GM19397 (cell line): Measurements from ENCODE around the gene KCNN3.
A peak's percentile ranks its signal among the peaks of the same experiment; 100 is the strongest.
"Not testable (repeated sequence)": the region's sequence is repeated elsewhere in the genome, so short reads cannot be mapped to it uniquely, and the experiment has no call there.

Source experiments
- ATAC-seq: cut with Tn5 transposase; IDR thresholded peaks from one replicate; pipeline ENCODE4 v1.9.1; 2021; ENCODE audit warnings: mild to moderate bottlenecking, moderate library complexity; ENCODE audit not compliant: unreplicated experiment

The KCNN3 gene

DNA sequence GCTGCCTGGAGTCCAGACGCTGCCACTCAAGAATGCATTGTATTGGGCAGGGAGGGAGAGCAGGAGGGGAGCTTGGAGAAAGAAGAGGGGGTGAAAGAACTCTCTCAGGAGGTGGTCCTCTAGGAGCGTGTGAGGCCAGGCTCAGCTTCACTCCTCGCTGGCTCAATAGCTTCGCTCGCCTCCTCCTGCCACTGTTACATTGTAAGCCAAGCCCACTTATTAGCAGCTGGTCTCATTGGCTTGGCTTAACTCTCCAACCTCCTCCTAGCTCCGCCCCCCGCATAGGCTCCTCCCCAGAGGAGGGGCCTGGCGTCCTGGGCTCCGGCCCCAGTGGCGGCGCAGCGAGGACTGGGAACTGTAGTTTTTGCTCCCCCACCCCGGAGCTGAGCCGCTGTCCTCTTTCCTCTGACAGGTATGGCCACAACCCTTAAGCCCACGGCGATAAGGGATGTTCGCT lies at the start of gene KCNN3:
Gene KCNN3 (minus strand): TSS at position 167 of the 457 bp plus-strand sequence. CDS start 317 bp downstream, outside the sequence.
- peak; percentile 80 for ATAC-seq

DNA sequence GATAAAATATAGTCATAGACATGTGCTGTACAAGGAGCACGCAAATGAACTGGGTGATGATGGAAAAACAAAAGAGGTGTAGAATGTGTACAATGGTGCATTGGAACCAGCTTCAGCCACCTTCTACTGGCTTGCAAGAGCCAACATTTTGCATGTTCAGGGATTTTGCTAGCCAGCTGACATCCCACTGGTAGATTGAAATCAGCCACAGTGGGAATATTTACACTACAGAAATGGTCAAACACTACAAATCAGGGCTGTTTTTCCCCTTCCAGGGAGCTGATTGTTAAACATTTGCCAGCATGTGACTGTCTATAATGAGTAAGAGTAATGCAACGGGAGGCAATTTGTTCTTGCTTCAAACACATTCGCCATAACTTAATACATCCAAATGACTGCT lies 43.2 kb upstream of the KCNN3 start:
- no peak for ATAC-seq

DNA sequence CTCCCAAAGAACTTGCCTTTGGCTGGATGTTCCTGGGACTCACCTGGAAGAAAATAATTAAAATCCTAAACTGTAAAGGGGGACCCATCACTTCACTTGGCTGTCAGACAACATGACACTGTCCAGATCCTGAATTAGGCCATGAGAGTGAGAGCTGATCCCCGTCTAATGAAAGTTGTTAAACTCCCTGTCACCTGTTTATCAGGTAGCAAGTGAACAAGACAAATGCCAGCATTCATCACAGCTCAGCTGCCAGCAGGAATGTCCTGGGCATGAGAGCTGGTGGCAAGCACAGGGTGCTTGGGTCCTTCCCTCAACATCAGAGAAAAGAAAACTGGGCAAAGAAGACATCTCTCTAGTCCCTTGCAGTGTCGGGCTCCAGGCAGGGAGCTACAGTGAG lies 42.7 kb upstream of the KCNN3 start:
- ATAC-seq = no peak

DNA sequence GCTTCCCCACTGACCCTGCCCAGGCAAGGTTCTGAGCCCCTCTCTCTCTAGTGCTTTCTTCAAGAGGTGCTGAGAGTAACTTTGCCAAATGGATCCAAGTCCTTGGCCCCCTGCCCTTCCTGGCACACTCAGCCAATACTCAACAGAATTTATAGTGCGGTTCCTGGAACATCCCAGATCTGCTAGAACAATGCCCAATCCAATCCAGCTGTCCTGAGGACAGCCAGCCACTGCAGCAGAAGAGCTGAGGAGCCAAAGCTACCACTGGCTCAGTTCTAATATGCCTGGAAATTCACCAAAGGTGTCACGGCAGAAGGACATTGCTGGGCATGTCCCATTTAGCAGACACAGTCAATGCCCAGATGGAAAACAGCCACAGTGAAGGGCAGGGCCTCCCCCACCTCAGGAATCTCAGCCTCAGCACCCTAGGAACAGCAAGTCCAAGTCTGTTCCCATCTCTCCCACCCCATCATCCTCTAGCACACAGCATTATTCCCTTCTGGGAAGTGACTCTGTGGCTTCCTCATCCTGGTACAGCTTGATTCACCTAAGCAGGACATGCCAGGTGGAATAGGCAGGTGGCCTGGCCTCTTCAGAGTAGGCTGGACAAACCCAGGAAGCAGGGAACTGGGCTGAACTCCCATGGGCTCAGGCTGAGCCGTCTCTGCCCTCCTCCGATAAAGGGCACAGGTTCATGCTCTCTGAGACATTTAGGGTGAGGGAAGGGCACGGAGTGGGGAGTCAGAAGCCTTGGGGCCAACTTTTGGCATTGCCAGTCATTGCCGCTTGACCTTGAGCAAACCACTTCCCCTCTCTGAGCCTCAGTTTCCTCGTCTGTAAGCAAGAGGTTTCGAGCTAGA lies 41.8 kb upstream of the KCNN3 start:
- no peak for ATAC-seq

DNA sequence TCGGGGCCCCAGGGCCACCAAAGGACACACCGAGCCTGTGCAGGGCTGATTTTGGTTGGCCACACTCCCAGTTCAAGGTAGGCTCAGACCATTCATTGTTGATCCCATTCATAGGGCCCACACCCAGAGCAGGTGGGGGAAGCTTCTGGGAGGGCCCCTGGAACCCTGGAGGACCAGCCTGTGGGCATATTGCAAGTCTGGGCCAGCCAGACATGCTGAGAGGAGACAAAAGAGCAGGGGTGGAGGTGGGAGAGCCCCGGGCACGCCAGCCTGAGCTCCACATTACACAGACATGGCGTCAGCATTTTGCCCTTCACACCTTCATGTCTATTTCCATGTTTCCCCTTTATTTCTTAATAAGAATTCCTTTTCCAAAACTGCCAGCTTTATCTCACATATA lies 40.8 kb upstream of the KCNN3 start:
- no peak for ATAC-seq

DNA sequence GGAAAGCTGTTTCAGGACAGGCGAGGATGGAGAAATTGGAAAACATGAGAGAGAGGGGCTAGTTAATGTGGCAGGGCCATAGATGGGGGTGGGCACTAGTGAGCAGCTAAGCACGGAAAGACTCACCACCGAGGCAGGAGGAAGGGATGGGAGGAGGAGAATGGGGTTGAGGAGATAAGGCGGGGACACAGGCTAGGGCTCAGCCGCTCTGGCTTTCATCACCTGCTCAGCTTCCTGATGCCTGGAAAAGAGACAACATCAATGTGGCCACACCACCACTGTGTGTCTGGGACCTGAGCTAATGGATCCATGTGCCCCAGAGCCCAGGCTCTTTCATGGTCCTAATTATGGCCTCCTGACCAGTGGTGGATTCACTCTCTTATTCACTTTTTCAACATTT lies 38.9 kb upstream of the KCNN3 start:
- ATAC-seq = no peak

DNA sequence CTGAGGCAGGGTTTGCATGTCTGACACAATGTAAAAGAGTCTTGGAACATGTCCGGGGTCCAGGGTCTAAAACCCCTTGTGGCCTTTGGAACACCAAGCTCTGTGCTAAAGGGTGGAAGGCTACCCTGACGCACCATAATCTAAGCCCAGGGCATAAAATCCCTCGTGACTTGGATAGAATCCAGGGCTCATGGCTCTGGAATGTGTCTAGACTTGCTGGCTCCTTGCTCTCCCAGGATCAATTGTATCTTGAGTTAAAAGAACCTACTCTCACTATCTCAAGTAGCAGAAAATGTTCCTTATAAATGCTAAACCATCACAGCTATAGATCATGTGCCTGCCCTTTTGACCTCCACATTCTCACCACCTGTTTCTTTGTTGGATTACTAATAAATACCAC lies 38.0 kb upstream of the KCNN3 start:
- not testable (repeated sequence) for ATAC-seq

DNA sequence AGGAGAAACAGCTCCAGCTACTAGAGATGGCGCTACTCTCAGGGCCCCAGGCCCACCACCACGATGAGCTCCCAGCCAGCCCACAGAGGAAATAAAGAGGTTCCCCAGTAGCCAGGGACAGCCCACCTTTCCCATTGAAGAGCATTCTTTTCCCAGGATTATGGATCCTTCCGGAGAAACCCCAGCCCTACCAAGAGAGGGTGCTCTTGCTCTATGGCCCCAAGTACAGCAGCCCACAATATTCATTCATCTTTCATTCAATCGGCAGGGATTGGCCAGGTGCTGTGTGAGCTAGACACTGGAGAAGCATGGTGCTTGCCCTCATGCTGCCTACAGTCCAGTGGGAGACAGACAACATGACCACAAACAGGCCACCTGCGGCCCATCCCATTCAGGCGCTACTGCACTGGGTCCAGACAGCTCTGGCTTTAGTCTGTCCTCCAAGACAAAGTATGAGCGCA lies 36.6 kb upstream of the KCNN3 start:
- ATAC-seq = no peak

DNA sequence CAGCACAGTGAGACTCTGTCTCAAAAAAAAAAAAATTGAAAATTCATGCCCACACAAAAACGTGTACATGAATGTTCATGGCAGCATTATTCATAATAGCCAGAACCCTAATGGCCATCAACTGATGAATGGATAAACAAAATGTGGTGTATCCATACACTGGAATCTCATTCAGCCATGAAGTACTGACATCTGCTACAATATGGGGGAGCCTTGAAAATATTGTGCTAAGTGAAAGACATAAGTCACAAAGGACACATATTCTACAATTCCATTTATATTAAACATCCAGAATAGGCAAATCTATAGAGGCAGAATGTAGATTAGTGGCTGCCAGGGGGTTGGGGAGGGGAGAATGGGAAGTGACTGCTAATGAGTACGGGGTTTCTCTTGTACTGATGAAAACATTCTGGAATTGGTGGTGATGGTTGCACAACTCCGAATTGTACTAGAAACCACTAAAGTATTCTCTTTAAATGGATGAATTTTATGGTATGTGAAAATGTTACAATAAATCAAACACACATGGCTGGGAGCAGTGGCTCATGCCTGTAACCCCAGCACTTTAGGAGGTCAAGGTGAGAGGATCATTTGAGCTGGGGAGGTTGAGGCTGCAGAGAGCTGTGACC lies 33.0 kb upstream of the KCNN3 start:
- ATAC-seq = no peak

DNA sequence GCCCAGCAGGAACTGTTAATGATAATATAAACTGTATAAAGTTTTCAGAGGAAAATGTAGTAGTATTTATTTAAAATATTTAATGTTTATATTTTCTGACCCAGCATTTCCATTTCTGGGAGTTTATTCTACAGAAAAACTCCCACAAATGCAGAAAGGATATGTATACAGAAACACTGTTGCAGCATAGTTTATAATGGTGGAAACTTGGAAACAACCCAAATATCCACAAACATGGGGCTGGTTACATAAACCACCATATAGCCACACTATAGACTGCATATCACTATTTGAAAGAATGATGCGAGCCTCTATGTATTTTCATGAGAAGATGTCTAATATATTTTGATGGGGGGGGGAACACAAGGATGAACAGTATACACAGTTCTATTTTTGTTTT lies 31.5 kb upstream of the KCNN3 start:
- ATAC-seq = no peak

DNA sequence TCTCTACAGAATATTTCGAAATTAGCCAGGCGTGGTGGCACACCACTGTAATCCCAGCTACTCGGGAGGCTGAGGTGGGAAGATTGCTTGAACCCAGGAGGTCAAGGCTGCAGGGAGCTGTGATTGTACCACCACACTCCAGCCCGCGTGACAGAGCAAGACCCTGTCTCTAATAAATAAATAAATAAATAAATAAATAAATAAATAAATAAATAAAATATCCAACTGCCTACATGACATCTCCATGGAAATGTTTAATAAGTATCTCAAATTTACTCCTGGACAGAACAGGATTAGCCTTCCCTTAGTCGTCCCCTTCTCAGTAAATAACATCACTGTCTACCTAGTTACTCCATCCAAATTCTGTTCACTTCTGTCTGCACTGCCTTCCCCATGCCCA lies 29.0 kb upstream of the KCNN3 start:
- no peak for ATAC-seq

DNA sequence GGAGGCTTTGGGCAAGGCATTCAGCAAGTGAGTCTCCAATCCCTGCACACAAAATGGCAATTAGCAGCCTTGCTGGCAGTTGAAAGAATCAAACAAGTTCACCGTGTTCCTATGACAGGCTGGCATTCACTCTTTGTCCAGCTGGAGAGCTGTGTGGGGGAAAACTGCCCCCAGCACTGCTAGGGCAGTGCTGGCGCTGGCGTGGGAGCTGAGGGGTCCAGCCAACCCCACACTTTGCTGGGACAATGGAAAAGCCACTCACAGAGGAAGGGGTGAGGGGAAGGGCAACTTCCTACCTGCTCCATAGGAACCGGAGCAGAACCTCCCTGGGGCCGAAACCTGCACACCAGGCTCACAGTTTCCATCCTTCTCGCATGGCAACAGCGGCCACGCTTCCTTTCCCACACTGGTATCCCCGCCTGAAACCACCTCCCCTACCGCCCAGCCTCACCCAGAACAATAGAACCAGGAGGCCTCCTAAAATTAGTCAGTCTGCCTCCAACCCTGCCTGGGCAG lies 26.7 kb upstream of the KCNN3 start:
- ATAC-seq = no peak

DNA sequence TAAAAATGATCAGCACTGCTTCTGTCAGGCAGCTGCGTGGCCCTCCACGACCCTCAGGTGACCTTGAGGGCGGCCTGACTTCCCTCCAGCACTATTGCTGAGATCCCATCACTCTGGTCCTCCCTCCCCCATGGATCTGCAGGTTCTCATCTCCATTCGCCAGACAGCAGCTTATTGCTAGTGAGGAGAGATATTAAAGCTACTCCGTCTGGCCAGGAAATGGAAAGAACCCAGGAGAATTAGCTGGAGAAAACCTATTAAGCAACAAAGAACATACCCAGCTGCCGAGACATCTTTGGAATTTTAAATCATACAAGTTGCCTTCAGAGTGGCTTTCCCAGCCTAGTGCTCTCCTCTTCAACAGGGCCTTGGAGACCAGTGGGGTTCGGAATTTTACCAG lies 25.7 kb upstream of the KCNN3 start:
- ATAC-seq = no peak

DNA sequence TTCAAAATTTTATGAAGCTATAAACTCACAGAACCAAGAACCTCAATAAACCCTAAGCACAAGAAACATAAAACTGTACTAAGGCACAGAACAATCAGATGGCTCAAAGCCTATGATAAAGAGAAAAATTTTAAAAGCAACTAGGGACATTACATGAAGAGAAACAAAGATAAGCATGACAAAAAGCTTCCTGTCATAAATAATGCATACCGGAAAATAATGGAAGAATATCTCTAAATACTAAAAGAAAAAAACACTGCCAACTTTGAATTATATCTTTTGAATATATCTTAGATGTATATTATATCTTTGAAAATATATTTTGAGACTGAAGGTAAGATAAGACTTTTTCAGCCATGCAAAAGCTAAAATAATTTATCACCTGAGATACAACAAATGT lies 21.4 kb upstream of the KCNN3 start:
- no peak for ATAC-seq

DNA sequence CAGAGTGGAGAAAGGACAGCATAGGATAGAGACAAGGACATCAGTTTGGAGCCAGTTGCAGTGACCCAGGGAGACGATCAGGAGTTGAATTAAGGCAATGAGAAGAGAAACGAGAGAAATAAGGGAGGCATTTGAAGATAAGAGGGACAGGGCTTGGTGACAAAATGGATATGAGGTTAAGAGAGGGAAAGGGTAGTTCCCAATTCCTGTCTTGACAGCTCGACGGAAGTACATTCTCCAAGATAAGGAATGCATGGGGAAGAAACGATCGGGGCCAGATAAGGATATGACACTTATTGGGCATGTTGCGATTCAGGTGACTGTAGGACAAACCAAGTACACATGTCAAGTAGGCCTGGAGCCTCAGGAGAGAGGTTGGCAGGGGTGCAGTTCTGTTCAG lies 18.7 kb upstream of the KCNN3 start:
- ATAC-seq = no peak

DNA sequence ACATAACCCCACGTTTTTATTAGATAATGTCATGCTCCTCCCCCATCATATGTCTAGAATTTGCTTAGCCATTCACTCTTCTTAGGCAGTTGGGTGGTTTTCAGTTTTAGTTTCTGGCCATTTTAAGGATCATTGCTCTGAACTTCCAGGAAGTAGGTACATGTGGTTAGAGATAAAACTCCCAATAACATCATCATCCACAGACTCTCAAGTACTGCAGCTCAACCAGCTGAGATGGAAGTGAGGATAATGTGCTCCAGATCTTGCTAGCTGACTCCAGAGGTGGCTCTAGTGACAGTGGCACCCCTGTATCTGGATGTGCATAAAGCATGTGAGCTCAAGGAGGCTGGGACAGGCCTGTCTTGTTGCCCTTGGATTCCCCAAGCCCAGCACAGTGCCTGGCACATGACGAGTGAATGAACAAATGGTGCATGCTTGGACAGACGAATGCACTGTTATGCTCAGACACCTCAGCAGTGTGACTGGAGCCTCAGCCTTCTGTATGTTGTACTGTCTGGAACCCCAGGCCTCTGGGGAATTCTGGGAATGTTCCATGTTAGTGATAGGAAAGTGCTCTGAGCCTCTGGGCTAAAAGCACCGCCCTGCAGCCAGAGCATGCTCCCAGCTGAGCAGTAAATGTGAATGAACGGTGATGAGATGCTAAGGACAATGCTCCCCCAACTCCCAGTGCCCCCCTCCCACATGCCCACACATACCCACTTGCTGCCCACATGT lies 16.4 kb upstream of the KCNN3 start:
- no peak for ATAC-seq

DNA sequence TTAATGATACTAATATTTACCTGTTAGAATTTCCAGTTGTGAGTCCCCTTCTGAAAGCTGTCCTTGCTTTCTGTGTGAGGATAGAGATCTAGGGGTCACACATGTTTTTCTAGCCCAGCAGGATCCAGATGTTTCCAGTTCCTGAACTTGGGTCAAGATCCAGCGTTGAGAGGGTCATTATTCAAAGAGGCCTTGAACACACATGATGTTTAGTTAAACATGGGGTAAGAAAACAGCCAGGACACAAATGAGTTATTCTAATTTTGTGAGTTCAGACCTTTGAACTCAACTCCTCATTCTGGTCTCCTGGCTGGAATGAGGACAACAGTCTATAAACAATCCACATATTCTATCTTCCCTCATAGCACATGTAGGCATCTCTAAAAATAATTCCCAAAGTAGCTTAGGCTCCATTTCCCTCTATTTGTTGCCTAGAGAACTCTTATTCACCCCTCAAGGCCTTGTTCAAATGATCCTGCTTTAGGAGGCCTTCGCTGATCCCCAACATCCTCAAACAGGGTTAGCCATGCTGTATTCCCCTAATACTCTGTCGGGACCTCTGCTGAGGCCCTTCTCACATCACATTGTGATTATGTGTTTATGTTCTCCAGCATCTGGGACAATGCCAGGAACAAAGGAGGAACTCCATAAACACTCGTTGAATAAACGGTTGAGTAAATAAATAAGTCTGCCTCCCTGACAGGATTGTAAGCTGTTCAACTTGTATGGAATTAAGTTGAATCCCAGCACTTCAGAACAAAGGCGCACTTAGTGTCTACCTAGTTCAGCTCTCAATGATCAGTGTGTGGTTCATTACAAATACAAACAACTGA lies 15.0 kb upstream of the KCNN3 start:
- no peak for ATAC-seq

DNA sequence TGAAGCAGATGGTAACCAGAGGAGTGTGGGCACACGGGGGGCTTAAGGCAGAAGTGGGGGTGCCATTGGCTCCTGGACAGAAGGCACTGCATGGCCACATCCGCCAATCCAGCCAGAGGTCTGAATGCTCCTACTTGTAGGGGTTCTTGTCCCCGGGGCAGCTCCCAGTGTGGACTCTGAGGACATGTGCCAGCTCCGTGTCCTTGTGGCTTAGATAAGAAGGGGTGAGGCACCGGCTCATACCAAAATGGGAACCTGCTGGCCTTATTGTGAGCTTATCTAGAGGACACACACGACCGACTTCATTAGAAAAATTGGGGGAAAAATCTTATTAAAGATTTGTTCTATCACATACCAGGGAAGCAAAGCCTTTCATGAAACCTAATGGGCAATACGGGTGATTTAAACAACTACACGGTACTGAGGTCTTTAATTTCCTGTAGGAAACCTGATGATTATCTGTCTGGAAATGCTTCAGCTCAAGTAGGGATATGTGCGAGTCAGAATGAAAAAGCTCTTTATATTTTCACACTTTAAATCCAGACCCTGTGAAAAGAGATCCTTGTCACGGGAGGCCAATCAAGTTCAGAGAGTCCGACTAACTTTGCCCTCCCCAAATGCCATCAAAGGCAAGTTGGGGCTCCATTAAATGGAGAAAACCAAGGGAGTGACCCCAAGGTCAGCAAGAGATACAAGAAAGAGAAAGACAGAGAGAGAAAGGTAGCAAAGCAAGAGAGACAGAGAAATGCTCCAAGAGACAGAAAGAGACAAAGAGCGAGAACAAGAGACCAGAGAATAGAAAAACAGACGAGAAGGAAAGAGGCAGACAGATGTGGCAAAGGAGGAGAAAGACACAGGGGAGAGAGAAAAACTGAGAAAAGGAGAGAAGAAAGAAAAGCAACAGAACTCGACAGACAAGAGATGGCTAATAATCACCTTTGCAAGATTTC lies 14.1 kb upstream of the KCNN3 start:
- ATAC-seq = no peak

DNA sequence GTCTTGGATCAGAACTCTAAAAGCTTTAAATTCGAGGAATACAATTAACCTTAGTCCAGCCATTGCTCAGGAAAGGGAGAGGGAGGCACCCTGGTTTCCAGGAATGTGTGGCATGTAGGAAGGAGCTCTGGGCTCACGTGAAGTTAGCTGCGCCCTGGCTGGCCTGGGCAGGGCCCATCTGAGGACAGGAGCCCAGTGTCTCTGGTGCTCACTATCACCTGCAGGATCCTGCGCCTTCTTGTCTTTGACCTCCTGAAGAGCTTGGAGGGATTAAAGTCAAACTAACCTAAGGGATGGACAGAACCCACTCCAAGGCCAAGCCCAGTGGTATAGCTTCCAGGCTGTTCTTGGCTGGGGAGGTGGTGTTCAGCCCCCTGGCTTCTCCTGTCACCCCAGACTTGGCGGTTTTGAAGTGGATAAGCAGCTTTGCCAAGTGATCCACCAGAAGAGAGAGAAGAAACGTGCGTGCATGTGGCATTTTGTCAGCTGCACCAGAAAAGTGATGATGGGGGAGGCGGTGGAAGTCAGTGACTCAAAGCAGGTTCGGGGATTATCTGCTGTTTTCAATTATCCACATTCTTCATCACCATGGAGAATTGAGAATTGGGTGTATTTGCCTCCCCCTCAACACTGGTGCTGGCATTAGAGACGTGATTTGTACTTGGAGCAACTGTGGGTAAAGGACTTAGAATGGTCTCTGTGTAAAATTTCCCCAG lies 11.9 kb upstream of the KCNN3 start:
- ATAC-seq = no peak
